Lower leg skin (tissue), 3 donors: Measurements from ENCODE around the gene TRNT1.

ENCODE experiments used
- POLR2A ChIP-seq, 2 donors: fragments of 450-650 bp; IDR thresholded peaks; one replicate each; pipeline ENCODE4 v1.6.1; 2016 to 2017; ENCODE audit warnings: antibody characterized with exemption in 2 of 2, mild to moderate bottlenecking in 1 of 2, moderate library complexity in 1 of 2
- TF ChIP-seq, protein P1 (sequence below), 3 donors: fragments of 450-650 bp; IDR thresholded peaks; one replicate each; pipeline ENCODE4 v1.5.1; 2016; ENCODE audit warnings: antibody characterized with exemption in 3 of 3, mild to moderate bottlenecking in 3 of 3, moderate library complexity in 2 of 3

GRCh38 chr3:3134750-3135448 lies 8.2 kb downstream of the TRNT1 start:
- TF ChIP-seq, protein P1, sequence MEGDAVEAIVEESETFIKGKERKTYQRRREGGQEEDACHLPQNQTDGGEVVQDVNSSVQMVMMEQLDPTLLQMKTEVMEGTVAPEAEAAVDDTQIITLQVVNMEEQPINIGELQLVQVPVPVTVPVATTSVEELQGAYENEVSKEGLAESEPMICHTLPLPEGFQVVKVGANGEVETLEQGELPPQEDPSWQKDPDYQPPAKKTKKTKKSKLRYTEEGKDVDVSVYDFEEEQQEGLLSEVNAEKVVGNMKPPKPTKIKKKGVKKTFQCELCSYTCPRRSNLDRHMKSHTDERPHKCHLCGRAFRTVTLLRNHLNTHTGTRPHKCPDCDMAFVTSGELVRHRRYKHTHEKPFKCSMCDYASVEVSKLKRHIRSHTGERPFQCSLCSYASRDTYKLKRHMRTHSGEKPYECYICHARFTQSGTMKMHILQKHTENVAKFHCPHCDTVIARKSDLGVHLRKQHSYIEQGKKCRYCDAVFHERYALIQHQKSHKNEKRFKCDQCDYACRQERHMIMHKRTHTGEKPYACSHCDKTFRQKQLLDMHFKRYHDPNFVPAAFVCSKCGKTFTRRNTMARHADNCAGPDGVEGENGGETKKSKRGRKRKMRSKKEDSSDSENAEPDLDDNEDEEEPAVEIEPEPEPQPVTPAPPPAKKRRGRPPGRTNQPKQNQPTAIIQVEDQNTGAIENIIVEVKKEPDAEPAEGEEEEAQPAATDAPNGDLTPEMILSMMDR (IDR thresholded peaks at IDR 0.05): no peak
- TF ChIP-seq POLR2A (IDR thresholded peaks at IDR 0.05): no peak
